CD4-positive, alpha-beta T cell treated with Interleukin-2 at 100 ng/mL for 4 hours (primary cell): ENCODE data around the gene INPP5A.
"Not testable (repeated sequence)": the region's sequence is repeated elsewhere in the genome, so short reads cannot be mapped to it uniquely, and the experiment has no call there.

Experiments used
- DNase-seq: peaks from one replicate; pipeline ENCODE4 v3.0.0-alpha.2; 2020; ENCODE audit warnings: low spot score

Gene INPP5A

GRCh38 chr10:132503581-132504421 lies 33.8 kb upstream of the INPP5A start:
- DNase-seq = no peak

GRCh38 chr10:132504501-132505272 lies 32.9 kb upstream of the INPP5A start:
- no peak for DNase-seq

- DNase-seq = not testable (repeated sequence)
These were observed 32.0 kb upstream of the INPP5A start for GRCh38 chr10:132505546-132505945.

- no peak for DNase-seq
These were observed 30.7 kb upstream of the INPP5A start for GRCh38 chr10:132506711-132507408.

- DNase-seq = no peak
These were observed 30.1 kb upstream of the INPP5A start for GRCh38 chr10:132507409-132507955.

- no peak for DNase-seq
These were observed 29.6 kb upstream of the INPP5A start for GRCh38 chr10:132507956-132508490.

- DNase-seq = no peak
These were observed 28.8 kb upstream of the INPP5A start for GRCh38 chr10:132508581-132509443.

- DNase-seq = no peak
These were observed 27.9 kb upstream of the INPP5A start for GRCh38 chr10:132509506-132510173.

- DNase-seq = no peak
These were observed 27.4 kb upstream of the INPP5A start for GRCh38 chr10:132510174-132510611.

GRCh38 chr10:132511121-132512051 lies 26.2 kb upstream of the INPP5A start:
- DNase-seq = no peak

GRCh38 chr10:132512052-132512442 lies 25.5 kb upstream of the INPP5A start:
- no peak for DNase-seq

- no peak for DNase-seq
These were observed 24.8 kb upstream of the INPP5A start for GRCh38 chr10:132512693-132513345.

- no peak for DNase-seq
These were observed 22.6 kb upstream of the INPP5A start for GRCh38 chr10:132514821-132515520.

- no peak for DNase-seq
These were observed 21.5 kb upstream of the INPP5A start for GRCh38 chr10:132515811-132516726.

- no peak for DNase-seq
These were observed 20.5 kb upstream of the INPP5A start for GRCh38 chr10:132516771-132517725.
